Left renal pelvis (tissue), 4 donors: Measurements from ENCODE around the gene SLC12A5. TPM values are rescaled to one million over a fixed set of nuclear protein-coding genes. Genes with fewer than 3 reads are reported as not detected.

Experiments used
- DNase-seq, 4 donors: peaks; one replicate each; pipeline ENCODE4 v3.0.0-alpha.2; 2013; ENCODE audit warnings: low read depth in 4 of 4, low spot score in 3 of 4
- polyA plus RNA-seq, 4 donors: library from polyadenylated mRNA; unstranded; fragments of 120-200 nt; gene quantifications; one replicate each; pipeline ENCODE4 v1.2.1, GENCODE V29; 2013; ENCODE audit not compliant: insufficient read length in 4 of 4

Gene SLC12A5
- polyA plus RNA-seq, 4 donors: 0.85 to 2.3 (median 1.5) TPM

GRCh38 chr20:46101957-46102356 is 72.9 kb downstream of the SLC12A5 start:
- DNase-seq: no peak

GRCh38 chr20:46102940-46103339 is 73.9 kb downstream of the SLC12A5 start:
- DNase-seq: no peak

- DNase-seq: no peak
Observed at GRCh38 chr20:46104262-46104661, 75.2 kb downstream of the SLC12A5 start.

- no peak for DNase-seq
Observed at GRCh38 chr20:46107061-46107460, 78.0 kb downstream of the SLC12A5 start.

GRCh38 chr20:46108435-46108841 is 79.4 kb downstream of the SLC12A5 start:
- no peak for DNase-seq

GRCh38 chr20:46108976-46109375 is 80.0 kb downstream of the SLC12A5 start:
- DNase-seq: no peak

Other genes with a start within 250 kb of the SLC12A5 start
- gene WFDC3, start 237.3 kb upstream of the SLC12A5 start, polyA plus RNA-seq: 1 to 10 TPM in 3 of 4 donors, under 1 TPM in 1; 0.90 to 1.6 (median 1.3) TPM
- 10 to 100 TPM; 31.1 to 39.0 (median 34.4) TPM for gene DNTTIP1, start 237.3 kb upstream of the SLC12A5 start, polyA plus RNA-seq
- 10 to 100 TPM; 59.8 to 69.9 (median 67.4) TPM for gene UBE2C, start 216.6 kb upstream of the SLC12A5 start, polyA plus RNA-seq
- gene TNNC2, start 201.9 kb upstream of the SLC12A5 start, polyA plus RNA-seq: 1 to 10 TPM in 1 of 4 donors, under 1 TPM in 3; 0.47 to 1.3 (median 0.58) TPM
- 10 to 100 TPM; 11.5 to 21.1 (median 15.8) TPM for gene SNX21, start 195.4 kb upstream of the SLC12A5 start, polyA plus RNA-seq
- 10 to 100 TPM; 16.9 to 31.3 (median 22.8) TPM for gene ACOT8, start 171.8 kb upstream of the SLC12A5 start, polyA plus RNA-seq
- 1 to 10 TPM; 4.2 to 5.6 (median 4.9) TPM for gene ZSWIM3, start 171.6 kb upstream of the SLC12A5 start, polyA plus RNA-seq
- 10 to 100 TPM; 11.1 to 19.4 (median 13.9) TPM for gene ZSWIM1, start 148.0 kb upstream of the SLC12A5 start, polyA plus RNA-seq
- gene SPATA25, start 141.6 kb upstream of the SLC12A5 start, polyA plus RNA-seq: 1 to 10 TPM; 1.7 to 7.8 (median 2.8) TPM
- 10 to 100 TPM in 1 of 4 donors, 1 to 10 TPM in 3; 2.0 to 11.0 (median 4.3) TPM for gene NEURL2, start 138.0 kb upstream of the SLC12A5 start, polyA plus RNA-seq
- gene CTSA, start 137.9 kb upstream of the SLC12A5 start, polyA plus RNA-seq: 100 to 1,000 TPM in 3 of 4 donors, 10 to 100 TPM in 1; 83.2 to 156 (median 115) TPM
- gene PLTP, start 117.1 kb upstream of the SLC12A5 start, polyA plus RNA-seq: 100 to 1,000 TPM in 3 of 4 donors, 10 to 100 TPM in 1; 72.7 to 139 (median 126) TPM
- 10 to 100 TPM; 41.1 to 49.7 (median 43.7) TPM for gene PCIF1, start 94.5 kb upstream of the SLC12A5 start, polyA plus RNA-seq
- 10 to 100 TPM; 11.6 to 17.9 (median 12.5) TPM for gene ZNF335, start 57.0 kb upstream of the SLC12A5 start, polyA plus RNA-seq
- under 1 TPM; 0.24 to 0.81 (median 0.42) TPM for gene MMP9, start 20.3 kb upstream of the SLC12A5 start, polyA plus RNA-seq
- gene NCOA5, start 60.7 kb downstream of the SLC12A5 start, polyA plus RNA-seq: 10 to 100 TPM; 47.0 to 59.8 (median 58.5) TPM
- 1 to 10 TPM; 4.8 to 7.6 (median 5.6) TPM for gene CD40, start 89.1 kb downstream of the SLC12A5 start, polyA plus RNA-seq